Measurements from ENCODE around the gene RBM18. TPM values are rescaled to one million over a fixed set of nuclear protein-coding genes. Genes with fewer than 3 reads are reported as not detected.

RBM18 gene
- total RNA-seq, 1 experiment from 2014 or later = 32.5 TPM

GRCh38 chr9:122215663-122216062 lies 49.0 kb downstream of the RBM18 start:
- POLR2A ChIA-PET = no interaction called here

More at GRCh38 chr9:122215663-122216062, 49.0 kb downstream of the RBM18 start:
- Histone ChIP-seq H3K4me1 (ENCODE audit: control insufficient read depth in 1 of 2, insufficient read depth in 2 of 2, low read length in 2 of 2) (peaks cover 3 to 23% of the 10 kb centered on the region in 2 experiments; a peak in 3 of 4 replicates), H4K20me1 (ENCODE audit: insufficient read depth) (no peaks in the 10 kb centered on the region), H2AFZ (ENCODE audit: low read depth, low read length, poor library complexity, severe bottlenecking) (no peak overlapping the region), H3K4me2 (ENCODE audit: low read length) (no peak overlapping the region), H3K79me2 (ENCODE audit: insufficient read depth, low read length) (no peaks in the 10 kb centered on the region), H3K9ac (ENCODE audit: low read length) (no peak overlapping the region), H3K9me3 (ENCODE audit: control insufficient read depth in 1 of 2, insufficient read depth in 1 of 2, low read depth in 1 of 2, low read length in 2 of 2) (no peaks in the 10 kb centered on the region), H3K4me3 (replicated peaks in 1 of 2; ENCODE audit: low read depth in 1 of 2, low read length in 2 of 2) (no peak overlapping the region), H3K27me3 (ENCODE audit: insufficient read depth, low read length) (no peaks in the 10 kb centered on the region), H3K27ac (ENCODE audit: low read depth, low read length) (no peak overlapping the region), H3K36me3 (ENCODE audit: control insufficient read depth in 1 of 2, insufficient read depth in 2 of 2, low read length in 2 of 2) (no peaks in the 10 kb centered on the region), H3K9me2 (ENCODE audit: insufficient read depth) (no peaks in the 10 kb centered on the region)
- ATAC-seq (no peak), DNase-seq (ENCODE audit: low read depth, low spot score) (no peak)
- ChIA-PET CTCF (interaction anchor here (0.7 kb wide), 1 partner anchor 91 kb away, joined by 3 read pairs; no protein-coding TSS in a partner anchor), RAD21 (ENCODE audit: low non-redundant PET in 1 of 2, low total read pairs in 2 of 2, uncharacterized antibody in 2 of 2, unreplicated experiment in 2 of 2) (no interaction called here)
- TF ChIP-seq TCF7L2 (IDR thresholded peaks at IDR 0.05; ENCODE audit: borderline replicate concordance, extremely low read depth, insufficient read depth, insufficient read length) = no peak
- no peak for TF ChIP-seq FOSL1 (IDR thresholded peaks at IDR 0.05; ENCODE audit: low read depth)
- no peak for TF ChIP-seq JUND (IDR thresholded peaks at IDR 0.05)
- no peak for TF ChIP-seq SP1 (IDR thresholded peaks at IDR 0.05; ENCODE audit: low read depth)
- TF ChIP-seq CTCF (IDR thresholded peaks at IDR 0.05 in 2 of 3, conservative IDR thresholded peaks at IDR 0.05 in 1 of 3; ENCODE audit: borderline replicate concordance in 1 of 3, insufficient read depth in 1 of 3, low read depth in 2 of 3, low read length in 2 of 3) = no peak
- TF ChIP-seq MAX (IDR thresholded peaks at IDR 0.05) = no peak
- TF ChIP-seq POLR2A (IDR thresholded peaks at IDR 0.05; ENCODE audit: borderline replicate concordance, extremely low read depth, insufficient read depth, insufficient read length) = no peak
- no peak for TF ChIP-seq CEBPB (IDR thresholded peaks at IDR 0.05; ENCODE audit: low read depth)
- no peak for TF ChIP-seq REST (IDR thresholded peaks at IDR 0.05; ENCODE audit: low read depth)
- no peak for TF ChIP-seq EZH2 (IDR thresholded peaks at IDR 0.05)
- BruUV-seq (replicated peaks) = no TSS peak
- intact Hi-C loops (cut with micrococcal nuclease) = no loop called here

Measured in HCT116 (cell line).